Stimulated activated CD8-positive, alpha-beta memory T cell treated with anti-CD3 and anti-CD28 coated beads, Interleukin-7, amount 100 ng/mL, for 24 hours (primary cell): ENCODE measurements around the gene TNPO3.

Experiments used
- DNase-seq: peaks from one replicate; pipeline ENCODE4 v3.0.0-alpha.2; 2020; ENCODE audit warnings: low read depth

TNPO3 gene

DNA sequence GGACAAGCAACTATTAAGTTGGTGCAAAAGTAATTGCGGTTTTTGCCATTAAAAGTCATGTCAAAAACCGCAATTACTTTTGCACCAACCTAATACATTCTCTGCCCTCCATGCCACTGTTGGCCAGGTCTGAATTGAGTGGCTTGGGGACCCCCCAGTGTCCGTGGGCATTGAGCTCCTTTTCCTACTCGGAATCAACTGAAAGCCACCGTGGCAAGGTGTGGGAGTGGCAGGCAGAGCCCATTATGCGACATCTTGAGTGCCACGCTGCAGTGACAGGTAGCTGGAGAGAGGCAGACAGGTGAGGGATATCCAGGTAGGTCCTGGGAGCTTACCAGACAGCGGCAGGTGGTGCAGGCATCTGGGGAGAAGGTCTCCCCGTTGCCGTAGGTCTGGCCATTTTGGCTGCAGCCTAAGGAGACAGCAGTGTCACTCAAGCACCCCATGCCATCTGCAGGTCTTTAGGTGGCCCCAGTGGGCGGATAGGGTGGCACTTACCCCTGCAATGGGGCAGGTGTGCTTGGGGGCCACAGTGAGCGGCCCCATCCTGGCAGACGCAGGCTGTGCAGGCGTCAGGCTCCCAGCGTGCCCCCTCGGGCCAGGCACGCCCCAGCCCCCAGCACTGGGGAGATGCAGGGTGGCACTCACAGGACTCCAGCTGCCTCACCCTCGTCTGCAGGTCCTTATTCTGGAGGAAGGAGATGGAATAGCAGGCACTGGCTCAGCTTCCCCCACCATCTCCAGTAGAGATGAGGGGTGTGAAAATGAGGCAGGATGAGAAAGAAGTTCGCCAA is 147.9 kb downstream of the TNPO3 start:
- no peak for DNase-seq

GRCh38 chr7:128906001-128906765 is 148.7 kb downstream of the TNPO3 start:
- no peak for DNase-seq

GRCh38 chr7:128904381-128905197 is 150.3 kb downstream of the TNPO3 start:
- DNase-seq, result no peak
